Right cardiac atrium (tissue), 5 donors: ENCODE results near the gene FBLN5. TPM values are rescaled to one million over a fixed set of nuclear protein-coding genes. Genes with fewer than 3 reads are reported as not detected.

ENCODE experiments used
- ATAC-seq, 2 donors: fragments of 200-7000 bp; cut with Tn5 transposase; one replicate each; pipeline versions ENCODE4 v1.8.0 to v1.9.1; 2020; ENCODE audit warnings: moderate library complexity in 2 of 2, mild to moderate bottlenecking in 1 of 2
- DNase-seq, 3 donors: peaks; one replicate each; pipeline ENCODE4 v3.0.0-alpha.2; 2020
- H3K27ac ChIP-seq: one replicate; pipeline ENCODE4 v1.5.1; 2013; ENCODE audit warnings: mild to moderate bottlenecking, low read length, control low read depth, moderate library complexity
- H3K27me3 ChIP-seq: one replicate; pipeline ENCODE4 v1.6.1; 2013; ENCODE audit not compliant: control insufficient read depth, insufficient read depth
- H3K4me1 ChIP-seq: one replicate; pipeline ENCODE4 v1.6.1; 2013; ENCODE audit warnings: low read length; ENCODE audit not compliant: control insufficient read depth, insufficient read depth
- H3K4me3 ChIP-seq: one replicate; pipeline ENCODE4 v1.5.1; 2013; ENCODE audit warnings: low read length, control low read depth
- H3K9me3 ChIP-seq: one replicate; pipeline ENCODE4 v1.6.1; 2013; ENCODE audit warnings: low read length; ENCODE audit not compliant: control insufficient read depth
- WGBS: extraction: QIAGEN DNeasy Blood & Tissue Kit; methylation state at CpG from one replicate; pipeline ENCODE4 v1.1.7; 2013; 5-methylcytosine and 5-hydroxymethylcytosine counted together
- intact Hi-C, 4 donors: fragments of 100-400 bp; cut with DNase I; formaldehyde crosslinking; loops; one replicate each; pipeline versions ENCODE4 v1.11.0 to v1.14.0; 2022 to 2023
- polyA plus RNA-seq: library from polyadenylated mRNA; stranded (reverse); fragments of 200-250 nt; gene quantifications from one replicate; pipeline ENCODE4 v1.2.3, GENCODE V29; 2013
- total RNA-seq, 4 donors: library from RNA; stranded (reverse); fragmentation: NEBNext Ultra II Directional; extraction: Animal tissue kit (Norgen Biotek cat#: 25700); gene quantifications; one replicate each; pipeline ENCODE4 v1.2.1, GENCODE V29; 2021
- donor health status: healthy with polysubstance abuse.
- donor health status: DM: no; HTN: yes; CAD: no.
- donor health status: DM: no; HTN: no; CAD: no.
- donor health status: DM: no; HTN: yes; CAD: no; lungs with severe emphysema.
- donor health status: DM: yes; HTN: yes; CAD: no.

The FBLN5 gene
- total and polyA plus RNA-seq, 5 donors = 99.7 to 173 (median 141) TPM

DNA sequence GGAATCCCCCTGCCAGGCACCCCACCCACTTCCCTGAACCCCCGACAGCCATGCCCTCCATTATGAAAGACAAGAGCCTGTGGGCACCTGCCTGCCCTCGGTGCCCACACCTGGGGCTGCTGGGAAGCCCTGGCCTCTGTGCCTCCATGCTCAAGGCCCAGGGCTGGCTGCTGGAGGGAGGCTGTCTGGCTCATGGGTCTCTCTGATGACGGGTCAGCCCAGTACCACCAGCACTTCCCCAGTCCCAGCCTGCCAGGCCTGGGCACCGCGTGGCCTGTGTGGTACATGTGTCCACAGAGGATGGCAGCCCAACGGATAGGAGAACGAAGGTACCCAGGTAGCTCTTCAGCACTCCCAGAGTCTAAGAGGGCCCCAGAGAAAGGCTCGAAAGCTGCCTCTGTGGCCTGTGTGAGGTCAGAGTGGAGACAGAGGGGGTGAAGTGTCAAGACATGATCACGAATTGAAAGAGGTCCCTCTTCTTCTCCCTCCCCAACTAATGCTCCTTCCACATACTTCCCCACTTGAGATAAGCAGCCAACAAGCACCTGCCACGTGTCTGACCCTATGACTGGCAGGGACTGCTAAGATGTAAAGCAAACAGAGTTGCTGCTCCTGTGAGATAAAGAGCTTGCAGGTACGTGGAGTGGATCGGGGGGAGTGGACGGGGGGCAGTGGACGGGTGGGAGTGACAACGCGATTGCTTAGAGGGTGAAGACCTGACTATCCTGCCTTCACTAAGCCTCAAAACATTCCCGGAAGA lies 21.2 kb downstream of the FBLN5 start:
- ATAC-seq (no peak), DNase-seq (no peak)
- Histone ChIP-seq H3K9me3 (no peaks in the 10 kb centered on the region), H3K27ac (peak overlapping the region; percentile 42), H3K4me1 (peaks cover 10% of the 10 kb centered on the region), H3K27me3 (no peaks in the 10 kb centered on the region), H3K4me3 (no peak overlapping the region)
- WGBS = 74% methylated on average over 17 of the region's 17 CpGs
- intact Hi-C loops = no loop called here

DNA sequence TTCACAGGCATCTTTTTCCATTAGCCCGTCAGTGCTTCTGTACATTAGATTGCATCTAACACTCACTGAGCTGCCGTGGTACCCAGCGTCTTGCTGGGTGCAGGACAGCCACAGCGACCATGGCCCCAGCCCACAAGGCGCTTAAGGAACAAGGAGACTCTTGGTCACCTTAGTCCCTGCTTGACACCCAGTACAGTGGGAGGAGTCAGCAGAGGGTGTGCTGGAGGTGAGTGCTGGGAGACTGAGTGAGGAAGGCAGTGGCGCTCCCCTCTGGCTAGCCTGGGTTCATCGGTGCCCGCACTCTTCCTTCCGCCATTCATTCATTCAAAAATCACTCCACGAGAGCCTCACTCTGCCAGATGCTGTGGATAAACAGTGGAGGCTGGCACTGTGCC lies 21.8 kb downstream of the FBLN5 start:
- Histone ChIP-seq H3K4me1 (peaks cover 10% of the 10 kb centered on the region), H3K9me3 (no peaks in the 10 kb centered on the region), H3K4me3 (no peak overlapping the region), H3K27ac (peak overlapping the region; percentile 21), H3K27me3 (no peaks in the 10 kb centered on the region)
- WGBS = 81% methylated on average over 10 of the region's 10 CpGs
- peak in 1 of 3 donors; percentile 55 for DNase-seq
- intact Hi-C loops = no loop called here
- ATAC-seq = no peak

DNA sequence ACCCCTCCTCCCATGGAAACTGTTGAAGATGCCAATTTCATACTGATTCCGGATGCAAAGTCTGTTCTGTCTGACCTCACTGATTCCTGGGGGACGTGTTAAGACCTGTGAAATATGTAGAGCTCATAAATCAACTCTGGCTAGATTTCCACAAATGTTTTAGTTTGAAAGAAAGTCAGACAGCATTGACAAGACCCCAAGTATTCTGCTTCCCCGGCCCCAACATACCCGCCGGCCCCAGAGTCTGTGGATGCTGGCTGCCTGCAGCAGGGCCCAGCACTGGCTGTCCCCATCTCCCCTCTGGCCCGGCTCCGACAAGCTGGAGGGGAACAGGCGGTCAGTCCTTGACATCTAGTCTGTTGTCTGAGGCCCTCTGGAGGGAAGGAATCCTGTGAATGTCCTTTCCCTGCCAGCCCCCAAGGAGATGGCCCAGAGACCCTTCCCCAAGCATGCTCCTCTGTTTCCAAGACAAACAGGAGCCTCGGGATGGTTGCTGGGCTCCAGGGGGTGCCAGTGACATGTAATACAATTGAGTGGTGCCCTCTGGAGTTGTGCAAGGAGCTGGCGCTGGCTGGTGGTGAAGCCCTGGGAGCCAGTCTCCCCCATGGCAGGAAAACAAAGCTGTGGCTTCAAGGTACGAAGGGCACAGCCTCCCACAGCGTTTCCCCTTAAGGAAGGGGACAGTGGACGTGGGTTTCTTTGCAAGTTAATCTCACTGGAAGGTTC lies 22.3 kb downstream of the FBLN5 start:
- Histone ChIP-seq H3K27me3 (no peaks in the 10 kb centered on the region), H3K4me1 (peaks cover 14% of the 10 kb centered on the region), H3K4me3 (no peak overlapping the region), H3K9me3 (no peaks in the 10 kb centered on the region), H3K27ac (peak overlapping the region; percentile 21)
- peak; percentile 65 to 79 for ATAC-seq
- WGBS = 35% methylated on average over 13 of the region's 13 CpGs
- peak; percentile 56 to 90 (median 88) for DNase-seq
- intact Hi-C loops = no loop called here

- H3K9me3 ChIP-seq = no peaks in the 10 kb centered on the region
- no peaks in the 10 kb centered on the region for H3K27me3 ChIP-seq
- H3K4me3 ChIP-seq = no peak overlapping the region
- H3K4me1 ChIP-seq = peaks cover 8% of the 10 kb centered on the region
- DNase-seq (no peak), ATAC-seq (no peak)
- peak overlapping the region; percentile 8 for H3K27ac ChIP-seq
- 60% methylated on average over 3 of the region's 3 CpGs for WGBS
- intact Hi-C loops = no loop called here
Observed at GRCh38 chr14:91920526-91920925, 27.0 kb downstream of the FBLN5 start.

- Histone ChIP-seq H3K27me3 (no peaks in the 10 kb centered on the region), H3K4me3 (no peak overlapping the region), H3K4me1 (peaks cover 6% of the 10 kb centered on the region), H3K27ac (peak overlapping the region; percentile 50), H3K9me3 (no peaks in the 10 kb centered on the region)
- intact Hi-C loops = no loop called here
- DNase-seq = peak; percentile 62 to 84 (median 81)
- WGBS = 36% methylated on average over 4 of the region's 4 CpGs
- ATAC-seq = peak; percentile 80 to 84
Observed at GRCh38 chr14:91919814-91920213, 27.7 kb downstream of the FBLN5 start.

DNA sequence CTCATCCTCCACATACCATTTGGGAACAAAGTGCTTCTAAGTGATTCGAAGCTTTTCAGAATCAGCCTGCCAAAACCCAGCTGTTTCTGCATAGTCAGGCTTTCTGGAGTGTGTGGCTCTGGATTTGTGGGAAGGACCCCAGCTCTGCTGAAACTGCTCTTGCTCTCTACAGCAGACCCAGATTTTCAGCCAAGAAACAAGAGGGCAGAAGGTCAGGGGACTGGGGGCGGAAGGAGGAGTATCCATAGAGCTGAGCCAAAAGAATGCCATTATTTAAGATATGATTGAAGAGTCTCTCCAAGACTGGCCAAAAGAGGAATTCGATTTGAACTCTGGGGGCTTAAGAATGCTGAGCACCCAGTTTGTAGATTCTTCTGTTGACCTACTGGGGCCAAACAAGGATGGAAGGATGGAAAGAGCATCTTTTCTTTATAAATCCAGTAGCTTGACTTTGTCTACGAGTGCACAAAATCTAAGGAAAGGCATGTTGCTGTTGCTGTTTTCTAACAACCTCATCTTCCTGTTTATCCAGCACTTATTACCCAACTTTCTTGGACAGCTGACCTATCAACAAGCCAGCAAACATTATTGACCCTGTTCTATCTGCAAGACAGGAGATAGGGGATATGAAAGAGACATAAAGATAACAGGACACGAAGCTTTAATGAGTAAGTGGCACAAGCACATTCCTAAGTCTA lies 29.2 kb downstream of the FBLN5 start:
- DNase-seq = peak in 1 of 3 donors; percentile 71
- H3K9me3 ChIP-seq = no peaks in the 10 kb centered on the region
- 52% methylated on average over 5 of the region's 5 CpGs for WGBS
- H3K27me3 ChIP-seq = no peaks in the 10 kb centered on the region
- intact Hi-C loops = no loop called here
- no peak overlapping the region for H3K4me3 ChIP-seq
- peaks cover 6% of the 10 kb centered on the region for H3K4me1 ChIP-seq
- peak in 1 of 2 donors; percentile 73 for ATAC-seq
- H3K27ac ChIP-seq = peak overlapping the region; percentile 89

GRCh38 chr14:91912035-91912434 lies 35.5 kb downstream of the FBLN5 start:
- Histone ChIP-seq H3K4me1 (no peaks in the 10 kb centered on the region), H3K9me3 (no peaks in the 10 kb centered on the region), H3K27ac (no peak overlapping the region), H3K4me3 (no peak overlapping the region), H3K27me3 (no peaks in the 10 kb centered on the region)
- WGBS = 78% methylated on average over 5 of the region's 5 CpGs
- DNase-seq (no peak), ATAC-seq (no peak)
- intact Hi-C loops = no loop called here

GRCh38 chr14:91911474-91912032 lies 35.9 kb downstream of the FBLN5 start:
- DNase-seq = no peak
- intact Hi-C loops = no loop called here
- H3K27ac ChIP-seq = no peak overlapping the region
- no peaks in the 10 kb centered on the region for H3K9me3 ChIP-seq
- H3K4me3 ChIP-seq = no peak overlapping the region
- H3K4me1 ChIP-seq = no peaks in the 10 kb centered on the region
- ATAC-seq = peak; percentile 78 to 80
- 37% methylated on average over 9 of the region's 9 CpGs for WGBS
- no peaks in the 10 kb centered on the region for H3K27me3 ChIP-seq

DNA sequence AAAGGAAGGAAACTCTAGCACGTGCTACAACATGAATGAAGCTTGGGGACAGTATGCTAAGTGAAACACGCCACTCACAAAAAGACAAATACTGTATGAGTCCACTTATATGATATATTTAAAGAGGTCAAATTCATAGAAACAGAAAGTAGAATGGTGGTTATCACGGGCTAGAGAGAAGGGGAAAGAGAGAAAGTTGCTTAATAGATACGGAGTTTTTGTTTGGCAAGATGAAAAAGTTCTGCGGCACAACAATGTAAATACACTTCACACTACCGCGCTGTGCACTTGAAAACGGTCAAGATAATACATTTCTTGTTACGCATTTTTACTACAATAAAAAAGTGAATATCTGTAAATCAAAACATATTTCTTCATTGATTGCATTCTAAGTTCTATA lies 37.3 kb downstream of the FBLN5 start:
- intact Hi-C loops = no loop called here
- Histone ChIP-seq H3K4me1 (peaks cover 2% of the 10 kb centered on the region), H3K9me3 (no peaks in the 10 kb centered on the region), H3K27ac (no peak overlapping the region), H3K27me3 (no peaks in the 10 kb centered on the region), H3K4me3 (no peak overlapping the region)
- 88% methylated on average over 9 of the region's 9 CpGs for WGBS
- DNase-seq (no peak), ATAC-seq (no peak)

DNA sequence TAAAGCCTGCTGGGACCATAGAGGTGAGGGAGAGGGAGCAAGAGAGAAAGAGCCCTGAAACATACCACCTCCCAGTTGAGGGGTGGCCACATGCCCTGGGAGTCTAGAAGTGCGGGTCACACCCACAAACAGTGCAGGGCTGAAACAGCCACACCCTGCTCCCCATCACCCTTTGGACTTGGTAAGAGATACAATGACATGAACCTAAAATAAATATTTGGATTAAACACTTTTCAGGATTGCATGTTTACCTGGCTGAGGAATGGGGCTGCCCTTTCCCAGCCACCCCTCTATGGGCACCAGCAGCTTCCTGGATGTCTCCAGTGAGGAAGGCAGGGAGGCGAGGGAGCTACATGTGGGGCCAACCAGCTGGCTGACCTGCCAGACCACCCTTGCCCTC lies 41.1 kb downstream of the FBLN5 start:
- WGBS = 87% methylated on average over 2 of the region's 2 CpGs
- Histone ChIP-seq H3K4me3 (no peak overlapping the region), H3K4me1 (peaks cover 8% of the 10 kb centered on the region), H3K9me3 (no peaks in the 10 kb centered on the region), H3K27me3 (no peaks in the 10 kb centered on the region), H3K27ac (no peak overlapping the region)
- intact Hi-C loops = no loop called here
- no peak for ATAC-seq
- DNase-seq = no peak
